Right hindlimb (tissue), 1 donor: ENCODE data around the gene C1orf226.

Source experiments
- DNase-seq: peaks from one replicate; pipeline ENCODE4 v3.0.0-alpha.2; 2018

The C1orf226 gene

DNA sequence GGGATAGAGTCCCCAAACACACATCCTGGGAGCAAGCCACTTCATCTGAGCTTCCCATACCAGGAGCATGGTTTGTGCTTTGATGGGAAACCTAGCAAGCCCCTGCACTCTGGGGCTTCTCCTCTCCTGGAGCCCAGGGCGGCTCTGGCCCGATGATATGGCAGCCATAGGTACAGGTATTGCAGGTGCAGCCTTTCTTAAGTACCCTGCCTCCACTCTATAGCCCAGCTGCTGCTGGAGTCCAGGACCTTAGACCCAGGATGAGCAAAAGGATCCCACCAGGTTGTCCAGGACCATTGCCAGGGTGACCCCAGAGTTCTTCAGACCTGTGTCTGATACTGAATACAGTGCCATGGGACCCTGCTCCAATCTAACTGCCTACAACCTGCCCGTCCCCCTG lies 4.2 kb downstream of the C1orf226 start:
- no peak for DNase-seq

DNA sequence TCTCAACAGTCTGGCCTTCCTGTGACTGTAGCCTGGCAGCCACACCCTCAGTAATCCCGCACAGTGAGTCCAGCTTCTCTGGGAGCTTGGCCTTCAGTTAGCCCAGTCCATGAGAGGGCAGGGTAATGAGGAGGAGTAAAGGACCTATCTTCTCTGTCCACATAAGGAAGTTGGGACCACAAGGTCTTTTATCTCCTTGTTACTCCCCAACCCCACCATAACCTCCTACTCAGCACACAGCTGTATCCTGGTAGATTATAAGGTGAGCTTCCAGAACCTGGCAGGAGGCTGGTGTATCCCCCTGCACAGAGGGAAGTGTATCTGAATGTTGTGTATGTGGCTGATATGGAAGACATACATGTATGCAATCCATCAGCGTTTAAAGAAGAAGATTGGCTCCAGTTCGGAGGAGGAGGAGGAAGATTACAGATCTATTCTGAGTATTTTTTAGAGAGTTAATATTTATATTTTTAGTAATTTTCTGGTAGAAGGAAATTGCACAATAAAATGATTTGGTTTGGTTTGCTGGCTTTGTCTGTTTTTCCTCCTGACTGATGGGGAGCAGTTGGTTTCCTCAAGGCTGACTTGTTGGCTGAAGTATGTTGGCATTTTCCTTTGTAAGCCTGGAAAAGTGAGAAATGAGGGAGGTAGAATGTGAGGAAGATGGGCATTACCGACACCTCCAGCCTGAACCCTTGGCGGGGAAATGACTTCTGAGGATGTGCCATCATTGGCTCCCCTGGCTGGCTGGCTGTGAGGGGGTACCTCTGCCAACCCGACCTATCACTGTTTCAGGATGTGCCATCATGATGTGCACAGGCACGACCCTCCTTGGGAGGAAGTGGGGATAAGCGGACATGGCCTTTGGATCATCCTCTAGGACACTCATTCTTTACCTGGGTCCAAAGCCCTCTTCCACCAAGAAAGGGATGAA lies 5.0 kb downstream of the C1orf226 start:
- DNase-seq, result no peak

DNA sequence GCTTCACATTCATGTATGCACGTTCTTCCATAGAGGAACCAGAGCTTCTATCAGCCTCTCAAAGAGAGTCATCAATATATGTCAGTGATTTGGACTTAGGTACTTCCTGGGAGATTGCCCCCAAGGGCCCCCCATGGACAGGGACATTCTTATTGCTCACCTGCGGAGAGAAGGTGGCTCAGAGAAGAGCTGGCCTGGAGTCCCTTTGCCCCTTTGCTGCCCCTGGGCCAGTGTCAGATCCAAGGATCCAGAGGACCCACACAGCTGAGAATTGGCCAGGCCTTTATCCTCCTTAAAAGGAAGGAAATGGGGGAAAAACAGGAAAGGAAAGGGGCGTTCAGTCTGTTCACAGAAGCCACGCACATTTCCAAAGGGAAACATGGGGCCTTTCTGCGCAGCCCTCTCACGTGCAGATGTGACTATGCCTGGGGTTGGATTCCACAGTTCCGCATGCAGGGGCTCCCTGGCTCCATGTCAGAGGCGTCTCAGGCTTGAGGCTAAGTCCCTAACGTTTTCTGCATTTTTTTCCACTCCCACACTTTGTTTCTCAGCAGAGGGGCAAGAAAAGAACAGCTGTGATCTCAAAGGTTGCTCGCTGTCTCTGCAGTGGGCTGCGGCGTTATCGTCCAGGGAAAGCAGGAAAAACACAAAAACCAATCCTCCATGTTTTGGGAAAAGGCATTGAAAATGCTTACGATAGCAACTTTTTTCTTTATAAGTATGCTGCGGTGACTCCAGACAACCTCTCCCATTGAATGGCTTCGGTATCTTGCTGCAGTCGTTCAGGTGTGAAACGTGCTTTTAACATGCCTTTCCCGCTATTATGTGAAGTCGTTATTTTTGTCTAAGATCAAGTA lies 5.9 kb downstream of the C1orf226 start:
- no peak for DNase-seq

DNA sequence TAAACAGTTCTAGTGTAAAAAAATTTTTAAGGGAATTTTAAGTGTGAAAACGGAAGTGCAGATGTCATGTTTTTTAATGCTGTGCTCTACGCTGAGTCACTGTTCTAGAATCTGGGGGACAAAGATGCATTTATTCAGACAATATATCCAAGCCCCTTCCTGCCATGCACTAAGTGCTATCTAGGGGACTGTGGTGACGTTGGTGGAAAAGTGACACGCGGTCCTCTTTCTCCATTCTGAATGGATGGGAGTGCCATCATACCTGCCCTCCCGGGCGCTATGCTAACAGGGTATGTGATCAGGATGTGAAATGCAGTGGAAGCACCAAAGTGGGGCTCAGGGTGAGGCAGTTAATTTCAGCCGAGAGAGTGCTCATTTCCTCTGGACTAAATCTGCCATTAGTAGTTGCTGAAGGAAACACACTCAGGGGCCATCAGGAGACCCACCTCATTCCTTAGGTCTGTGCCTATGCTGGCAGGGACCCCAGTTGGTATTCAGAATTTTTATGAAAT lies 6.6 kb downstream of the C1orf226 start:
- DNase-seq, result no peak

DNA sequence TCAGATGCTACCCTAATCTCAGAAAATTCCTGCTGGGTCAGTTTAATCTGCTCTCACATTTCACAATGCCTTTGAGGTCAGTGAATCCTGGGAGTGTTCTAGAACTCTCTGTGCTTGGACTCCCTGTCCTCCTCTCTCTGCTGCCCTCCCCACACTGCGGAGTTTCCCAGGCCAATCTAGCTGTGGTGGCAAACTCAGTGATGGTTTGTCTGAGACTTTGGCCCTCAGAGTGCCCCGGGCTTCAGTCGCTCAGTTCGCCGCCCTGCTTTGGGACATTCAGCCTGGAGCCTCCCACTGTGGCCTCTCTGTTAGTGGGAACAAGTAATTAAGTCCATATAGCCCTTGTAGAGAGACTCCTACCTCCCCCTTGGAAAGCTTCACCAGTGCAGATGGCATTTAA lies 7.1 kb downstream of the C1orf226 start:
- no peak for DNase-seq

DNA sequence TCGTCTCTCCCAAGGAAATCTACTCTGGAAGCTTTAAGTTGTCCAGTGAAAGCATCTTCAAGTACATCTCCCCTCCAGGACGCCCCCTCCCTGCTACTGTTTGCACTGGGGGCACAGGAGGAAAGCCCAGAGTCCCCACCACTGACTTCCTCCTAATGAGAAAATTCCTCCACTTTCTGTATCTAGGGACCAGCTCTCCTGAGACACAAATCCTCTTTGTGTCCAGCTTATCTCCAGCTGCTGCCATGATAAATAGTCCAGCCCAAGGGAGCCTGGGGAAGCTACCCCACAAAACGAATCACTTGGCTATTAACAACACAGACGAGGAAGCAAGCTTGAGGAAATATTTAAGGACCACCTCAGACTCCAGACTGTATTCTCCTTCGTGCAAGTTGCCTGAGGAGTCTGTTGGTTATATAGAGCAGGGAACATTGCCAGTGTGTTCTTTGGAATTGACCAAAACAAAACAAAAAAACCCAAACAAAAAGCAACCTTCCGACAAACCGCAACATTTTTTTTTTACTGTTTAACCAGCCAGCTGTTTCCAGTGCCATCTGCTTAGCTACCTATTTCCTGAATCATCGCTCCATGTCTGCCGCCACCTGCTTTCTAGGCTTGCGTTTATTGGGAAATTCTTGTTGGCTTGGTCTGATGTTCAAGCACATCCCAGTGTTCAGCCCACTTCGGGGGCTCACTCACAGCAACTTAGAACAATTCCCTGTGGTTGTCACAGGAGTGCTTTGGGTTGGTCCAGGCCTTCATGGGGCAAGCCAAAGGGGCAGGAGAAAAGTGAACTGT lies 7.7 kb downstream of the C1orf226 start:
- DNase-seq, result no peak

DNA sequence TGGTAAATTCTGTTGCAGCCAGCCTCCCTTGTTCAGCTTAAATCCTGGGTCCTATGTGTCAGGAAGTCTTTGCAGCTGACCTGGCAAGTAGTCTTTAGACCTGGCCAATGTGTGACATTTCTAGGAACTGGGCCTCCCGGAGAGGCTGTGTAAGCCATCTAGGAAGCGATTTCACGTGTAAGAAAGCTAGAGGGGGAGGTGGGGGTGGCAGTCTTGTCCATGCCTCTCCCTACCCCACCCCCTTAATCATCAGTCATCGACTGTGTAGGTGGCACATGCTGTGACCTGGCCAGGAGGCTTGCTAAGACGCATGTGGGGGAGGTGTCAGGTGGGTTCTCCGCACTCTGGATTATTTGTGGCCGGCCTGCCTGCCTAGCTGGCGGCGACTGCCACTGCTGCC lies 8.4 kb downstream of the C1orf226 start:
- no peak for DNase-seq

DNA sequence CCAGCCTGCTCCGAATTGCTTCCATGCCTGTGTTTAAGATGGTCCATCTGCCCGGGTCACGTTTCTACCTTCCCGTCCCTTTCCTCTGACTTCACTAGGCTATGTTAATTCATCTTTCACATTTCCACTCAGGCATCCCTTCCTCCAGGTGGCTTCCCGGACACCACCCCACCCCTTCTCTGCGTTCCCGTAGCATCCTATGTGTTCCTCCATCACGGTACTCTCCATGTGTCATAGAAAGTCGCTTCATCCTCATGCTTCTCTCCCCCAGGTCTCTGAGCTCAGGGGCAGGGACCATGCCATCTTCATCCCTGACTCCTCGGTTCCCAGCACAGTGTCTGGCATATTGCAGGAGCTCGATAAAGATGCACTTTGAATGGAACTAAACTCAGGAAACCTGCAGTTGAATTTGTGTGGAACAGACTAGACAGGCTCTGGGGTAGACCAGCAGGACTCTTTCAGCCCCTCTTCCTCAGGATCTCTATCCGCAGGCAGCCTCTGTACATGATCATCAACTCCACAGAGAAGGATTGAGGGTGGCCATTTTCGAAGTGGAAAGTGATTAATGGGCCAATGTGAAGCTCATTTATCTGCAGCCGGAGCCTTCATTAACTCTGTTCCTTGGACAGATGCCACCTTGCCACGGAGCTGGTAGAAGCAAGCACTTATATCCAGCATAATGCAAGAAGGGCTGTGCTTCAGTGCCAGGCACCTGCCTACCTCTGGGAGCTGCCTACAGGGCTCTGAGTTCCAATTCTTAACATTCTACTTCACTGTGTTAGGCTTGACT lies 9.1 kb downstream of the C1orf226 start:
- DNase-seq, result no peak

DNA sequence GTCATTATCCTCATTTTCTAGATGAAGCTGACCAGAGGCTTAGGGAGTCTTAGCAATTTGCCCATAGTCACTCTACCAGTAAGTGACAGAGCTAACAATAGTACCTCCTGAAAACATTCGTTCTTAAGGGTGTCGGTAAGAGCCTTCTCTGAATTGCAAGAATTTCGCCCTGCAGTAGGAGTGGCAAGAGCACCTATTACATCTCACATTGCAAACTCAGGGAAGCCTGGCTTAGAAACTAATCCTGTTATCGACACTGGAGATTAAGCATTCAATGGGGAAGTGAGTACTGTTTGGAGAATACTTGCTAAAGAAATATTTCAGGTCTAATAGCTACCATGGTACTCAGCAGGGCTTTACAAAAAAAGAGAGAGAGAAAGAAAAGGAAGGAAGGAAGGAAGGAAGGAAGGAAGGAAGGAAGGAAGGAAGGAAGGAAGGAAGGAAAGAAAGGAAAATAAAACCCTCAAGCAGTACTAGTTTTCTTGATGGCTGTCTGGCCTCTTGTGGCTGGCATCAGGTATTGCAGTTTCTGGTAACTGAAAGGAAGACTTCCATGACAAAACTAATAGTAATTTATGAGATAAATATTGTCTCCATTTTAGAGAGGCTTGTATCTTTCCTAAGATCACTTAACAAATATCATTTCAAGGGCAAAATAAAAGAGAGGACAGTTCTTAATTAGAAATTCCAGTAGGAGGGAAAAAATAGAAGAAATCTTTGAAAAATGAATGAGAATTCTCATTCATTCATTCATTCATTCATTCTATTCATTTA lies 10.4 kb downstream of the C1orf226 start:
- peak; percentile 42 for DNase-seq

DNA sequence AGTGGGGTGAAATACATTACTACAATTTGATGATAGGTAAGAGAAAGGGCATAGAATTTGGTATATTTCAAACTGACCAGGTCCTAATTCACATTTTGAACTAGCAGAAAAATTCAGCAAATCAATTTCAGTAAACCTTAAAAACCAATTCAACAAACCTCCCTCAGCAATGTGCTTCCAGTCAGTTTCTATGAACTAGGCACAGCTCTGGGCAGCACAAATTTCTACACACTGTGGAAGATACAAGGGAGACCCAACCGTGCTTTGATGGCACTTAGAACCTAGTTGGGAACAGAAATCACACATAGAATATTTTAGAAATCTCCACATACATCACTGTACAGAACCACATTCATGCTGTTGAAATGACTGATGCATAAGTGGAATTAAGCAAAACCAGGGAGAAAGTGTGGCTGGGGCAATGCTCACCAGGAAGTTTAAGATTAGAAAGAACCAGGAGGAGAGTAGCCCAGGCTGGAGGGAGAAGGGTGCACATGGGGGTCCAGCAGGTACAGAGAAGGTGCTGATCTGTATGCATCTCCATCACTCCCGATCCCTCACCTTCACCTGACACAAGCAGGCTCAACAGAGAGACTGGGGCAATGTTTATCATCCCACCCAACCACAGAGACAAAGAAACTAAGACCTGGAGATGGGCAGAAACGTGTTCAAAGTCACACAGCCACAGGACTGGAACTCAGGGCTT lies 14.8 kb downstream of the C1orf226 start:
- no peak for DNase-seq

DNA sequence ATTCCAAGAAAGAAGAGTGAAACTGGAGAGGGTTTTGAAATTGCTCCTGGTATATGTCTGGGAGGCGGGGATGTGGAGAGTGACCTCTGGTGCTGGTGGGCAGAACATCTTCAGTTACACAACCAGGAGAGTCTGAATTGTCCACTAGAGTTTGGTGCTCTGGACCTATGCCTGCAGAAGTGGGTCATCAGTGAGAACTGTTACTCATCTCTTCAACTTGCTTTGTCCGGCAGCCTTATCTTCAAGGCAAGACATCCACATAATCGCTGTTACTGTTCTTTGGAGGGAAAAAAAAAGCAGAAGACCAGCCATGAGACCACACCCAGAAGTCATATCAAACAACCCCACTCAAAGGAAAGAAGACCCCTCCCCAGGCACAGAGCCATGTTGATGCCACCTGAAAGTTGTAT lies 15.5 kb downstream of the C1orf226 start:
- DNase-seq, result no peak

DNA sequence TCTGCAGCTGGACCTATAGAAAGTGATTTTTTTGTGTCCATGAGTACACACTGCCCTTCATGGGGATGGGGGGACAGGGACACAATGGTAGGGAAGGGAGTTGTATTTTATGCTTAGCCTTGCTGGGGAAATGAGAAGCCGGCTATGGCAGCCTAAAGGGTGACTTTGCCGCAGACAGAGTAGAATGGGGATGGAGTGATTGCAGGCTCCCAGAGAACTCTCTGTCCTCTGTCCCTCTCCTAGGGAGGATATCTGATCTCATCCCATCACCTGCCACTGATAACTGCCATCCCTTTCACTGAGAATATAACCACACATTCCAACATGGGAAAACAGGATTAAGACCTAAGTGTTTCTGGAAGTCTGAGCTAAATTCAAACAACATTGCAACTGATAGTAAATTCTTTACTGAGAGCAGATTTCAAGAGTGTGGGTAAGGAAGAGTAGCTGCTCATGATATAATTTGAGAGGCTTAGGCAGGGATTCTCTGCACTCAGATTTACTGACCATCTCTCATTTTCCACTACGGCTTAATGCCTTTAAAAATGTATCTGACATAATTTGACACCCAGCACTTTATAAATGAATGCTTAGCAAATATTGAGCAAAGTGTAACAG lies 16.5 kb downstream of the C1orf226 start:
- DNase-seq, result no peak

DNA sequence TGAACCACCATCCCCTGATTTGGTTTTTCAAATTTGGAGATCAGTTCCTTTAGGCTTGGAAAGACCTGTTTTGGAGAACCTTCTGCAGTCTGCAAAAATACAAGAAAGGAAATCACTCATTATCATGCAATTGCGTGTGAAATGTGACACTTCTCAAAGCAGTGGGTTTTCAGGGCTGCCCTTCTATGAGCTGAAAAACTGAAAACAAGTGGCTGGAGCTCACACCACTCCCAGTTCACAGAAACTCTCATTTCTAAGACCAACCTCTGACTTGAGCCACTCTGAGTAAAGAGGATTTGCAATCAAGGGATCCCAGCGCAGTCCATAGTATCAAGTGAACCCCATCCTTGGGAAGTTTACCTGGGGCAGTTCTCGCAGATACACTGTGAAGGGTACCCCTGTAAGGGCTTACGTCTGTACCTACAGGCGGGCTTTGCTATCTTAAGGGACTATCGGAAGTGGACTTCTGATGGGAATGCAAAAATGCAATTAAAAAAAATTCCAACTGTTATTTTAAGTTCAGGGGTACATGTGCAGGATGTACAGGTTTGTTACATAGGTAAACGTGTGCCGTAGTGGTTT lies 17.6 kb downstream of the C1orf226 start:
- no peak for DNase-seq

DNA sequence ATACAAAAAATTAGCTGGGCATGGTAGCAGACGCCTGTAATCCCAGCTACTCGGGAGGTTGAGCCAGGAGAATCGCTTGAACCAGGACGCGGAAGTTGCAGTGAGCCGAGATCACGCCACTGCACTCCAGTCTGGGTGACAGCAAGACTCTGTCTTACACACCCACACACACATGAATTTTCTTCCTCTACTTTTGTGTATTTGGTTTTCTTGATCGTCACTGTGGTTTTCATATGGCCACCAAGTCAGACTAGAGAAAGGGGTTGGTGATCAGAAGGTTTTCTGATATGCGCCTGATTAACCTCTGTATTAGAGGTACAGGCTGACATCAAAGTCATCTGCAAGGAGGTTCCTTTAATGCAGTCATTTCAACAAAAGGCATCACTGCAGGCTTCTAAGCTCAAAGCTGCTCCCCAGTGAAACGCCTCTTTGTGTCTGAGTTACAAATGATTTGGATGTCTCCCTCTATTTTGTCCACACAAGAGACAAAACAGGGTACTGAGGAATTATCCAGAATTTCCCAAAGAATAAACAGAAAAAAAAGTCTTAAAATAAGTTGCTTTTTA lies 19.3 kb downstream of the C1orf226 start:
- DNase-seq, result no peak

DNA sequence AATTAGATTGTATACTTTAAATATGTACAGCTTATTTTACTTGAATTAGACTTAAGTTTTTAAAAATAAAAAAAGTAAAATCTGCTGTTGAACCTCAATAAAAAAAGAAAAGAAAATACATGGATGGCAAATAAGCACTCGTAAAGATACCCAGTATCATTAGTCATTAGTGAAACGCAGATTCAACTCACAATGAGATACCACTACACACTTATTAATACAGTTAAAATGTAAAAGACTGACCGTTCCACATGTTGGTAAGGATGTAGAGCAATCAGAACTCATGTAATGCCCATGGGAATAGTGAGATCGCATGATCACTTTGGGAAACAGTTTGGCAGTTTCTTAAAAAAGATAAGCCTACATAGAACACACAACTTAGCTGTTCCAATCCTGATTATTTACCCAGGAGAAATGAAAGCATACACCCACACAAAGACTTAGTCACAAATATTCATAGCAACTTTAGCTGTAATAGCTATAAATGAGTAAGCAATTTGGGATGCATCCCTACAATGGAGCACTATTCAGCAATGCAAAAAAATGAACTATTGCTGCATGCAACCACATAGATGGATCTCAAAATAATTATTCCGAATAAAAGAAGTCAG lies 23.1 kb downstream of the C1orf226 start:
- DNase-seq, result no peak

DNA sequence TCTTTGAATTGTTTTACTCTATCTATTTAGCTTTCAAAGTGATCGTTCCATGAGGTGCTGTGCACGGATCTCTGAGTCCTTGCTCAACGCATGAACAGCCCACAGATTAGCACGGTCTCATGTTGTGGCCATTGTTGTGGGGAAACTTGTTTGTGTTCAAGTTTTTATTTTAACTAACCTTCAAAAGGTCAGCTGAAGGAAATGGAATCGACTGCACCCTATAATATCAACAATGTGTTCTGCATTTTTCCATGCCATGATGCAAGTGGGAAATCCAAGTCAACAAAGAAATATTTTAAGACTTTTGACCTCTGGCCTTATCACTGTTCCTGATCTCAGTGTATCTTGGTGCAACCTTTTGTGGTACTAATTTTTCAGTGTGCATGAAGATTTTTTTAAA lies 24.3 kb downstream of the C1orf226 start:
- DNase-seq, result no peak

DNA sequence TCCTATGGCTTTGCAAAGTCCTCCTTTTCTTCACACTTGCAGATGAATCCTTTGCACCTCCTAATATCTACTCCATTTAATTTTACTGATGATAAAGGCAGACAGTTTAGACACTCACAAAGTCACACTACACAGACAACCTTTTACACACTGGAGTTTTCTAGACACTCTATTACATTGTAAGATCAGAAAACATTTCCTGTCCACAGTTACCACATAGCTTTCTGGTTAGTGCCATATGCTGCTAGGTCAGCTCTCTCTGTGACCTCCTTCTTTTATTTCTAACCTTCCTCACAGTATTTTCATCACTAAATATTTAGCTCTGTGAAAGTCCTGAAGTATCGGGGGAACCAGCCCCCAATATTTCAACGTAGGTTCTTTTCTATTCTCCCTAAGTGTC lies 25.3 kb downstream of the C1orf226 start:
- no peak for DNase-seq

DNA sequence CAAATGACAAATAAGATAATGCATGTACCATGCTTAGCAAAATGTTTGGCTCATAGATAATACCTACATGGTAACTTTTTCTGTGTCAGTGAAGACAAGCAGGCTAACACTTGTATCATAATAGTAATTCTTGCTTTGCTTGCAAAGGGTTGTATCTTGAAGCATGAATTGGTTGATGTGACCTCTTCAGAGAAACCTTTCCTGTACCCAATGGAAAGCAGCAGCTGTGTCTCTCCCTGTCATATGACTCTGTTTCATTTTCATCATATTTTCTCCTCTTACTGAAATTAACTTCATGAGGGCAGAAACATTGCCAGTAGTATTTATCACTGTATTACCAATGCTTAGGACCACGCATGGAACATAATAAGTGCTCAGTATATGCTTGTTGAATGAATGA lies 26.0 kb downstream of the C1orf226 start:
- DNase-seq, result no peak

DNA sequence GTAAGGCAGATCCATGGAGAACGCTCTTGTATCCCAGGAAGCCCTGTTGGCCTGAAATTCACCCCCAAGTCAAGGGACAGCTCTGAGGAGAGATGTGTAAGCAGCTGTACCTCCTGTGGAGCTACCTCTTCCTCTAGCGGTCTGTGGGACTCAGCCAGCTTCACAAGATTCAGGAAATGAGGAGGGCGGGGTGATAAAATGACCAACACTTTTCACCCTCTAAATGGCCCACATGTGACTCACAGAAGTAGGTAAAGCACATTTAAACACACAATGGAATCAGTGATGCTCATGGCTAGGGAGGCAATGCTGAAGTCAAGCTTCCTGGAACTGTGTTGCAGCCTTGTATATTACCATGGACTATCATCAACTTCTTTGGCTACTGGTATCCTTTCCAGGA lies 30.5 kb downstream of the C1orf226 start, which contains the start of gene SH2D1B:
Gene SH2D1B, minus strand, starts transcription at position 135 of the 400 bp plus-strand sequence. Its CDS starts 120 bp downstream, at position 15.
- DNase-seq, result no peak
